Ishikawa (cell line): ENCODE measurements around the gene ACP6.
A peak's percentile ranks its signal among the peaks of the same experiment; 100 is the strongest.

Experiments
- CEBPB ChIP-seq: IDR thresholded peaks from 2 replicates; pipeline ENCODE4 v1.6.1; 2012
- CREB1 ChIP-seq: IDR thresholded peaks from 2 replicates; pipeline ENCODE4 v1.6.1; 2012; ENCODE audit warnings: low read depth
- EGR1 ChIP-seq: IDR thresholded peaks from 2 replicates; pipeline ENCODE4 v1.6.1; 2012
- EP300 ChIP-seq: IDR thresholded peaks from 2 replicates; pipeline ENCODE4 v1.6.1; 2012; ENCODE audit warnings: borderline replicate concordance
- FOXM1 ChIP-seq: IDR thresholded peaks from 2 replicates; pipeline ENCODE4 v1.6.1; 2012; ENCODE audit warnings: low read depth, borderline replicate concordance
- NFIC ChIP-seq: IDR thresholded peaks from 2 replicates; pipeline ENCODE4 v1.6.1; 2012
- RAD21 ChIP-seq: IDR thresholded peaks from 2 replicates; pipeline ENCODE4 v1.6.1; 2012; ENCODE audit warnings: low read depth
- REST ChIP-seq: IDR thresholded peaks from 2 replicates; pipeline ENCODE4 v1.6.1; 2012; ENCODE audit warnings: low read depth, mild to moderate bottlenecking
- TAF1 ChIP-seq: IDR thresholded peaks from 2 replicates; pipeline ENCODE4 v1.6.1; 2012; ENCODE audit warnings: low read depth, mild to moderate bottlenecking
- TCF12 ChIP-seq: IDR thresholded peaks from 2 replicates; pipeline ENCODE4 v1.6.1; 2012; ENCODE audit warnings: low read depth
- TEAD4 ChIP-seq: IDR thresholded peaks from 2 replicates; pipeline ENCODE4 v1.6.1; 2012
- YY1 ChIP-seq: IDR thresholded peaks from 2 replicates; pipeline ENCODE4 v1.6.1; 2012; ENCODE audit warnings: low read depth
- ZBTB7A ChIP-seq: IDR thresholded peaks from 2 replicates; pipeline ENCODE4 v1.6.1; 2012; ENCODE audit warnings: low read depth
- TF ChIP-seq, protein P1 (sequence below): IDR thresholded peaks from 2 replicates; pipeline ENCODE4 v1.6.1; 2012
- TF ChIP-seq, protein P2 (sequence below): IDR thresholded peaks from 2 replicates; pipeline ENCODE4 v1.6.1; 2012

Gene ACP6

GRCh38 chr1:147712605-147713004 lies 42.3 kb upstream of the ACP6 start:
- TF ChIP-seq FOXM1 = no peak
- TF ChIP-seq, protein P1, sequence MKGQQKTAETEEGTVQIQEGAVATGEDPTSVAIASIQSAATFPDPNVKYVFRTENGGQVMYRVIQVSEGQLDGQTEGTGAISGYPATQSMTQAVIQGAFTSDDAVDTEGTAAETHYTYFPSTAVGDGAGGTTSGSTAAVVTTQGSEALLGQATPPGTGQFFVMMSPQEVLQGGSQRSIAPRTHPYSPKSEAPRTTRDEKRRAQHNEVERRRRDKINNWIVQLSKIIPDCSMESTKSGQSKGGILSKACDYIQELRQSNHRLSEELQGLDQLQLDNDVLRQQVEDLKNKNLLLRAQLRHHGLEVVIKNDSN = no peak
- no peak for TF ChIP-seq RAD21
- TF ChIP-seq, protein P2, sequence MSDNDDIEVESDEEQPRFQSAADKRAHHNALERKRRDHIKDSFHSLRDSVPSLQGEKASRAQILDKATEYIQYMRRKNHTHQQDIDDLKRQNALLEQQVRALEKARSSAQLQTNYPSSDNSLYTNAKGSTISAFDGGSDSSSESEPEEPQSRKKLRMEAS = no peak
- no peak for TF ChIP-seq TEAD4
- no peak for TF ChIP-seq EGR1
- no peak for TF ChIP-seq CEBPB
- TF ChIP-seq YY1 = no peak
- TF ChIP-seq TCF12 = no peak
- TF ChIP-seq NFIC = no peak
- TF ChIP-seq REST = no peak
- no peak for TF ChIP-seq CREB1
- TF ChIP-seq ZBTB7A = no peak
- TF ChIP-seq TAF1 = no peak
- no peak for TF ChIP-seq EP300

GRCh38 chr1:147700042-147701006 lies 30.0 kb upstream of the ACP6 start:
- TF ChIP-seq RAD21 (peak; percentile 87), NFIC (peak; percentile 65)
- TF ChIP-seq, protein P1 = no peak

DNA sequence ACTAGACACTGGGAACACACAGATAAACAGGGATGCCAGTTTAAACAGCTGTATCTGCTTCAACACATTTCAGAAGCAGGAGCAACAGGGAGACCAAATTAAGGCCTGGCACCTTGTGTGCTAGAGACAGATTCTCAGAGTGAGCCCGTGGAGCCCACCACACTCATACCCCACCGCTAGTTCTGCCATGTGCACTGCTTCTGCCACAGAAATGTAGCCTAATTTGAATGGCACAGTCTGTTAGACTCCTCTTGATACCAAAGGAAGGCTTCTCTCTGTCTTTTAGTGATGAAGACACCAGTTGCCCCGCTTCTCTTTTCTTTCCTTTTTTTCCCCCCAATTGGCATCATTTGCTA lies 29.3 kb upstream of the ACP6 start:
- TF ChIP-seq ZBTB7A = no peak
- TF ChIP-seq NFIC = no peak

DNA sequence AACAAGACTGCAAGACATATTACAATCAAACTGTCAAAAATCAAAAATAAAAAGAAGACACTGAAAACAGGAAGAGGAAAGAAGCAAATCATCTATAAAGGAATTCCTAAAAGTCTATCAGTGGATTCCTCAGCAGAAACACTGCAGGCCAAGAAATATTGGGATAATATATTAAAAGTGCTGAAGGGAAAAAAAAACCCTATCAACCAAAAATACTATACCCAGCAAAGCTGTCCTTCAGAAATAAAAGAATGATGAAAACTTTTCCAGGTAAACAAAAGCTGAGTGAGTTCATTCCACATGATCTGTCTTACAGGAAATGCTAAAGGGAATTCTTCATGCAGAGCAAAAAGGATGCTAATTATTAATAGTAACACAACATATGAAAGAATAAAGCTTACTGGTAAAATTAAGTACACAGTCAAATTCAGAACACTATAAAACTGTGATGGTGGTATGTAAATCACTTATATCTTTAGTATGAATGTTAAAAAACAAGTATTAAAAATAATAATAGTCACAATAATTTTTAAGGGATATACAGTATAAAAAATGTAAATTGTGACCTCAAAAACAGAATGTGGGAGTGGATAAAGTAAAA lies 12.9 kb upstream of the ACP6 start:
- no peak for TF ChIP-seq EP300
- TF ChIP-seq EGR1 = no peak
- TF ChIP-seq TAF1 = no peak
- no peak for TF ChIP-seq ZBTB7A
- TF ChIP-seq NFIC = no peak
- TF ChIP-seq, protein P2 = no peak
- TF ChIP-seq TEAD4 = no peak
- TF ChIP-seq RAD21 = no peak
- no peak for TF ChIP-seq TCF12
- TF ChIP-seq CREB1 = no peak
- TF ChIP-seq YY1 = no peak
- TF ChIP-seq, protein P1 = no peak
- no peak for TF ChIP-seq FOXM1
- TF ChIP-seq REST = no peak

DNA sequence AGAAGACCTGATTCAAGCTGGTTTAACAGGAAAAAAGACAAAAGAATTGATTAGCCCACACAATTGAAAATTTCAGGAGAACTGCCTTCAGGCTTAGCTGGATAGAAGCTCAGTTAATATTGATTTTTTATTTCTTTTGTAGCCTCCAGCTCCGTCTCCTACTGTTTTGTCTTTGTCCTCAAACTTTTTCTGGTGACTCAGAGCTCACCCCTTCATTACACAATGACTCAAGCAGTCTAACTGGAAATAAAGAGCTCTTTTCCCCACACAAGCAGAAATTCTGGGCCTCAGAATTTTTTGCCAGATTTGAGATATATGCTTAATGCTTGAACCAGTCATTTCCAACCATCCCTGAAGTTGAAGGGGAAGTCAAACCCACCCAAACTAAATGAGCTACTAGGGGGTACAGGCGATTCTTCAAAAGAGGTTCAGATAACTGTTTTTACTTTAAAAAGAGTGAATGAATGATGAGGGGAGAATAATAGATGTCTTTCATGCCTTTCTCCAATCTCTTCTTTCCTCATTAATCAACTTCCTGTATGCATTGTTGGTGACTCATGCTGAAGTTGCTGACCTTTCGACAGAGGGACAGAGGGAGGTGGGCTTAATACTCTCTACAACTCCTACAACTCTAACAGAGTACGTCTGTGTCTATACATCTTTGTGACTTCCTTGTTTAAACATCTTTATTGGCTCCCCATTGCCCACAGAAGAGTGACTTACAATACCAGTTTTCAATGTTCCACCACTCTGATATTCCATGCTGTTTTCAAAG lies 6.2 kb upstream of the ACP6 start:
- TF ChIP-seq CREB1 (no peak), FOXM1 (no peak), REST (no peak), RAD21 (no peak)
